Hepatocyte (in vitro differentiated cells): Measurements from ENCODE around the gene CABP2. TPM values are rescaled to one million over a fixed set of nuclear protein-coding genes. Genes with fewer than 3 reads are reported as not detected.

Source experiments
- DNase-seq: peaks from one replicate; pipeline ENCODE4 v3.0.0-alpha.2; 2016; ENCODE audit warnings: low spot score
- H2AFZ ChIP-seq: fragments of 200-600 bp; sonication (generic); 2 replicates; pipeline ENCODE4 v1.6.0; 2016; ENCODE audit warnings: antibody characterized with exemption, mild to moderate bottlenecking
- H3K27ac ChIP-seq: fragments of 200-600 bp; sonication (generic); 2 replicates; pipeline ENCODE4 v1.5.1; 2016; ENCODE audit warnings: mild to moderate bottlenecking
- H3K27me3 ChIP-seq: fragments of 200-600 bp; sonication (generic); 2 replicates; pipeline ENCODE4 v1.6.1; 2016
- H3K36me3 ChIP-seq: fragments of 200-600 bp; sonication (generic); replicated peaks from 2 replicates; pipeline ENCODE4 v1.5.1; 2016; ENCODE audit warnings: low read depth; ENCODE audit not compliant: insufficient read depth
- H3K4me1 ChIP-seq: fragments of 200-600 bp; sonication (generic); 2 replicates; pipeline ENCODE4 v1.5.1; 2016; ENCODE audit warnings: mild to moderate bottlenecking, moderate library complexity; ENCODE audit not compliant: insufficient read depth
- H3K4me2 ChIP-seq: fragments of 200-600 bp; sonication (generic); 2 replicates; pipeline ENCODE4 v1.6.0; 2016
- H3K4me3 ChIP-seq: fragments of 200-600 bp; sonication (generic); 2 replicates; pipeline ENCODE4 v1.5.1; 2016; ENCODE audit warnings: mild to moderate bottlenecking
- H3K79me2 ChIP-seq: fragments of 200-600 bp; sonication (generic); 2 replicates; pipeline ENCODE4 v1.6.0; 2017; ENCODE audit warnings: mild to moderate bottlenecking
- H3K9me2 ChIP-seq: fragments of 200-600 bp; sonication (generic); replicated peaks from 2 replicates; pipeline ENCODE4 v1.6.0; 2017; ENCODE audit warnings: mild to moderate bottlenecking; ENCODE audit not compliant: insufficient read depth
- H3K9me3 ChIP-seq: fragments of 200-600 bp; sonication (generic); 2 replicates; pipeline ENCODE4 v1.5.1; 2016; ENCODE audit warnings: low read depth, mild to moderate bottlenecking
- H4K20me1 ChIP-seq: fragments of 200-600 bp; sonication (generic); 2 replicates; pipeline ENCODE4 v1.6.0; 2016; ENCODE audit warnings: mild to moderate bottlenecking; ENCODE audit not compliant: insufficient read depth, poor library complexity, severe bottlenecking
- EZH2 ChIP-seq: fragments of 200-600 bp; sonication (generic); IDR thresholded peaks from 2 replicates; pipeline ENCODE4 v1.6.1; 2016; ENCODE audit warnings: antibody characterized with exemption, mild to moderate bottlenecking, borderline replicate concordance
- EZH2phosphoT487 ChIP-seq: fragments of 200-600 bp; sonication (generic); IDR thresholded peaks from one replicate; pipeline ENCODE4 v1.6.1; 2018; ENCODE audit warnings: antibody characterized with exemption, mild to moderate bottlenecking, low read depth, moderate library complexity; ENCODE audit not compliant: unreplicated experiment, severe bottlenecking
- WGBS: methylation state at CpG from one replicate; pipeline ENCODE4 v1.1.6; 2016; ENCODE audit warnings: low lambda C conversion rate; ENCODE audit errors: missing lambda C conversion rate; 5-methylcytosine and 5-hydroxymethylcytosine counted together
- polyA plus RNA-seq: library from polyadenylated mRNA; unstranded; fragments of >200 nt; fragmentation: Nextera tagmentation; extraction: Ambion mirVana; gene quantifications from 2 replicates; pipeline ENCODE4 v1.2.1, GENCODE V29; 2016
- total RNA-seq: library from RNA; depleted of rRNA; stranded (reverse); fragments of >200 nt; gene quantifications from 2 replicates; pipeline ENCODE4 v1.2.3, GENCODE V29; 2014
- TF ChIP-seq, protein P1 (sequence below): fragments of 200-600 bp; sonication (generic); IDR thresholded peaks from 2 replicates; pipeline ENCODE4 v1.5.1; 2016; ENCODE audit warnings: antibody characterized with exemption, mild to moderate bottlenecking; ENCODE audit not compliant: poor library complexity

Gene CABP2
- total and polyA plus RNA-seq, 2 experiments from 2014 or later, result not detected

DNA sequence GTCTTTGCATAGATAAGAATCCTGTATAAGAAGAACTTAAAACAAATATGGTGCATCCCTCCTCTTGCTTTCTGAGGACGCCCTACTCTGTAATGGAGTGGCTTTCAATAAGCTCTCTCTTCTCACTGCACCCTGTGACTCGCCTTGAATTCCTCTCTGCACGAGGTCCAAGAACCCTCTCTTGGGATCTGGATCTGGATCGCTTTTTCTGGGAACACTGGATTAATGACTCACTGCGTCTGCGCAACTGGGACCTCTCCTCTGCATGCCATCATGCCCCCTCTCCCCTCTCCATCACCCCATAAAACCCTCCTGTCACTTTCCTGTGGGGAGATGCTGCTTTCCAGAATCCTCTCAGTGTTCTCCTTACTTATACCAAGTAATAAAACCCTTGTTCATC, 15.1 kb upstream of the CABP2 start:
- DNase-seq, result no peak
- Histone ChIP-seq H4K20me1 (no peaks in the 10 kb centered on the region), H2AFZ (no peak overlapping the region)

DNA sequence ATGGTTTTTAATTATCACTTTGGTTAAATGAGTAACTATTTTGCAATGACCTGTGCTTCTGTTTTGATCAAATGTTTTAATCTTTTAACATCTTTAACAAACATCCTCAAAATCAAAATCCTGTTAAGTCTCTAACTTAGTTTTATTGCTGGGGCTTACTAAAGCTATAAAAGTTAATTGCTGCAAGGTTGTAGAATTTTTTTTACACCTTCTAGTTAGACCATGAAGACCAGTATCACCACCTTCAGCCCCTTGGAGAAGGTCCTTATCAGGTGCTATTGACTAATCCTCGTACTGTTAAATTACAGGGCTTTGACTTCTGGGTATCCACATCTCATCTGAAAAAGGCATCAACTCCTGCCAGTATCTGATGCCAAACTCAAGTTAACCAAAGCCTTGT, 12.3 kb upstream of the CABP2 start:
- 45% methylated on average over 1 of the region's 1 CpG for WGBS
- no peak overlapping the region for H3K27ac ChIP-seq

More for the DNA sequence above, 15.1 kb upstream of the CABP2 start:
- no peak overlapping the region for H3K4me3 ChIP-seq
- 74% methylated on average over 6 of the region's 6 CpGs for WGBS
- no peaks in the 10 kb centered on the region for H3K36me3 ChIP-seq
- H3K79me2 ChIP-seq, result no peaks in the 10 kb centered on the region
- no peaks in the 10 kb centered on the region for H3K27me3 ChIP-seq
- no peaks in the 10 kb centered on the region for H3K4me1 ChIP-seq
- no peak overlapping the region for H3K27ac ChIP-seq
- H3K9me2 ChIP-seq, result no peaks in the 10 kb centered on the region
- peaks cover 4% of the 10 kb centered on the region for H3K9me3 ChIP-seq
- TF ChIP-seq, protein P1, sequence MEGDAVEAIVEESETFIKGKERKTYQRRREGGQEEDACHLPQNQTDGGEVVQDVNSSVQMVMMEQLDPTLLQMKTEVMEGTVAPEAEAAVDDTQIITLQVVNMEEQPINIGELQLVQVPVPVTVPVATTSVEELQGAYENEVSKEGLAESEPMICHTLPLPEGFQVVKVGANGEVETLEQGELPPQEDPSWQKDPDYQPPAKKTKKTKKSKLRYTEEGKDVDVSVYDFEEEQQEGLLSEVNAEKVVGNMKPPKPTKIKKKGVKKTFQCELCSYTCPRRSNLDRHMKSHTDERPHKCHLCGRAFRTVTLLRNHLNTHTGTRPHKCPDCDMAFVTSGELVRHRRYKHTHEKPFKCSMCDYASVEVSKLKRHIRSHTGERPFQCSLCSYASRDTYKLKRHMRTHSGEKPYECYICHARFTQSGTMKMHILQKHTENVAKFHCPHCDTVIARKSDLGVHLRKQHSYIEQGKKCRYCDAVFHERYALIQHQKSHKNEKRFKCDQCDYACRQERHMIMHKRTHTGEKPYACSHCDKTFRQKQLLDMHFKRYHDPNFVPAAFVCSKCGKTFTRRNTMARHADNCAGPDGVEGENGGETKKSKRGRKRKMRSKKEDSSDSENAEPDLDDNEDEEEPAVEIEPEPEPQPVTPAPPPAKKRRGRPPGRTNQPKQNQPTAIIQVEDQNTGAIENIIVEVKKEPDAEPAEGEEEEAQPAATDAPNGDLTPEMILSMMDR, result no peak
- no peak for TF ChIP-seq EZH2phosphoT487
- TF ChIP-seq EZH2, result no peak
- no peak overlapping the region for H3K4me2 ChIP-seq

DNA sequence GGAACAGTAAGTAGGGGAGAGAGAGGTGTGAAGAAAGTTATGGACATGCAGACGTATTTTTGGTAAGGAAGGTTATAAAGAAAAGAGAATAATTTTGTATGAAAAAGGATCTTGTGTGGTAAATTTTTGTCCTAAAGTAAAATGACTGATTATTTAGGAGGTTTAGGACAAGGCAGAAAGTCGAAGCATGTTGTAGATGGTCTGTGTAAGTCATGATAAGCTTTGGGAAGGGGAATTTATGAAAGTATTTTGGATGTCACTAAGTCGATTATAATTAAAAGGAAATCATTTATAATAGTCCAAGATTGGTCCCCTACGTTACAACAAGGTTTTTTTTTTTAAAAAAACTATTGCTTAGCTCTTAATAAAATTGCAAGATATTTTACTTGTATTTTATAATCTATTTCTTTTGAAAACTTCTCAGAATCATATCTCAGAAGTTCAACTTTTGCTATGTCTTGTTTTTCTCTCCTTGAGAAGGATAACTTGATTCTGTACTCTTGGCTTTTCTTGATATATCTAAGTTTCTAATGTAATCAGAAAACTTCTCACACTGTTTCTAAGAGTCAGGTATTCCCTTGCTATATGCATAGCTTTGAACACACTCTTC, 10.9 kb upstream of the CABP2 start:
- H4K20me1 ChIP-seq, result no peaks in the 10 kb centered on the region
- no peak overlapping the region for H3K27ac ChIP-seq
- H3K9me2 ChIP-seq, result no peaks in the 10 kb centered on the region
- 29% methylated on average over 4 of the region's 4 CpGs for WGBS
- peaks cover 4% of the 10 kb centered on the region for H3K9me3 ChIP-seq
- H3K36me3 ChIP-seq, result no peaks in the 10 kb centered on the region
- DNase-seq, result no peak
- no peak overlapping the region for H3K4me2 ChIP-seq
- no peak overlapping the region for H3K4me3 ChIP-seq
- no peaks in the 10 kb centered on the region for H3K4me1 ChIP-seq
- H2AFZ ChIP-seq, result no peak overlapping the region
- H3K27me3 ChIP-seq, result no peaks in the 10 kb centered on the region
- H3K79me2 ChIP-seq, result no peaks in the 10 kb centered on the region
- TF ChIP-seq, protein P1, result no peak
- TF ChIP-seq EZH2phosphoT487, result no peak
- TF ChIP-seq EZH2, result no peak

More for the DNA sequence above, 12.3 kb upstream of the CABP2 start:
- H3K4me1 ChIP-seq, result no peaks in the 10 kb centered on the region
- no peak overlapping the region for H3K4me3 ChIP-seq
- H3K79me2 ChIP-seq, result no peaks in the 10 kb centered on the region
- TF ChIP-seq EZH2 (no peak), EZH2phosphoT487 (no peak)
- TF ChIP-seq, protein P1, result no peak
- no peak overlapping the region for H3K4me2 ChIP-seq
- DNase-seq, result no peak
- H3K27me3 ChIP-seq, result no peaks in the 10 kb centered on the region
- H3K36me3 ChIP-seq, result no peaks in the 10 kb centered on the region
- no peaks in the 10 kb centered on the region for H4K20me1 ChIP-seq
- peaks cover 4% of the 10 kb centered on the region for H3K9me3 ChIP-seq
- H2AFZ ChIP-seq, result no peak overlapping the region
- no peaks in the 10 kb centered on the region for H3K9me2 ChIP-seq
